GM13977 (cell line): ENCODE data around the gene AGBL1.

ENCODE experiments used
- DNase-seq: peaks from one replicate; pipeline ENCODE4 v3.0.0; 2012; ENCODE audit warnings: low spot score
- in situ Hi-C: fragments of 300-500 bp; cut with MboI; formaldehyde crosslinking; loops from one replicate; pipeline ENCODE4 v1.12.0; 2022; ENCODE audit warnings: low sequenced_read_pairs, low pct_unique_long_range_greater_than_20kb, mixed read lengths, inconsistent platforms; ENCODE audit not compliant: unreplicated experiment
- TF ChIP-seq, protein P1 (sequence below): IDR thresholded peaks from 2 replicates; pipeline ENCODE4 v1.5.1; 2012; ENCODE audit warnings: mild to moderate bottlenecking, control low read depth; ENCODE audit not compliant: insufficient read depth; ENCODE audit errors: extremely low read depth, missing control alignments

AGBL1 gene

DNA sequence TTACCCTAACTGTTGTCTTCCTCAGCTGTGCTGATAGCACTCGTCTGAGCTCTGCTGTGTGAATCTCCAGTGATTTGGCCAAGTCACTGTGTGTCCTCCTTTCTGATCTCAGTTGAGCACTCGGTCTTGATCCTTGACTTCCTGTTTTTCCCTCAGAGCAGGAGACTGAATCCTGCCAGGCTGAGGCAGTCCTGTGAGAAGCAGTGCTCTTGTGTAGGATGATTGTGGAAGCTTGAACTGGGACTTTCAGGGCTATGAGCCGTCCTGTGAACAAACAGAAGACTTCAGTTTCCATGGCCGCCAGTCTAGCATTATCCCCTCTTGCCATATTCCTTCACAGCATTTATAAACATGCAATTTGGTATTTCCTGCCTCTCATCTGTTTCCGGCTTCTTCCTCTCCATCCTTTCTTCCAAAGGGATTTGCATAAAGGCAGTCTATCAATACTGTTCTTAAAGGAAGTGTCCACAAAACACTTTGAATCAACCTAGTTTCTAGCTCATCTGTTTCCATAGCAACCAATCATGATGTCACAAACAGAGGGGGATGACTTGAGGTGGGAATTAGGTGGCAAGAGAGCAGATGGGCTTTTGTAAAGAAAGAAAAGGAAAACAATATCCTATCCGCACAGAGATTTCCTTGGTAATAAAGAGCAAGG is 237.2 kb downstream of the AGBL1 start:
- in situ Hi-C loops: no loop called here
- no peak for DNase-seq
- TF ChIP-seq, protein P1, sequence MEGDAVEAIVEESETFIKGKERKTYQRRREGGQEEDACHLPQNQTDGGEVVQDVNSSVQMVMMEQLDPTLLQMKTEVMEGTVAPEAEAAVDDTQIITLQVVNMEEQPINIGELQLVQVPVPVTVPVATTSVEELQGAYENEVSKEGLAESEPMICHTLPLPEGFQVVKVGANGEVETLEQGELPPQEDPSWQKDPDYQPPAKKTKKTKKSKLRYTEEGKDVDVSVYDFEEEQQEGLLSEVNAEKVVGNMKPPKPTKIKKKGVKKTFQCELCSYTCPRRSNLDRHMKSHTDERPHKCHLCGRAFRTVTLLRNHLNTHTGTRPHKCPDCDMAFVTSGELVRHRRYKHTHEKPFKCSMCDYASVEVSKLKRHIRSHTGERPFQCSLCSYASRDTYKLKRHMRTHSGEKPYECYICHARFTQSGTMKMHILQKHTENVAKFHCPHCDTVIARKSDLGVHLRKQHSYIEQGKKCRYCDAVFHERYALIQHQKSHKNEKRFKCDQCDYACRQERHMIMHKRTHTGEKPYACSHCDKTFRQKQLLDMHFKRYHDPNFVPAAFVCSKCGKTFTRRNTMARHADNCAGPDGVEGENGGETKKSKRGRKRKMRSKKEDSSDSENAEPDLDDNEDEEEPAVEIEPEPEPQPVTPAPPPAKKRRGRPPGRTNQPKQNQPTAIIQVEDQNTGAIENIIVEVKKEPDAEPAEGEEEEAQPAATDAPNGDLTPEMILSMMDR: no peak

DNA sequence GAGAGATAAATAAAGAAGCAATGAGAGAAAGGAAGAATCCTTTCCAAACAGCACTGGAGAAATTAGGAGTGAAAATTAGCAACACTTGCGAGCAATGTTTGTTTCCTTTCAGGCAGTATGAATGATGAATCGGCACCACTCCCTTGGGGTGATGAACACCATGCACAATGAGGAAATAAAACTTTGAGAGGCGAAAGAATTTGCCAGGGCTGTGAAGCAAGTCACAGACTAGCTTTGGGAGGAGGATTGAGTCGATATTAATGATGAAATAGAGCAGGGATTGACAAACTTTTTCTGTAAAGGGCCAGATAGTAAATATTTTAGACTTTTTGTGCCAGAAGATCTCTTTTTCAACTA is 237.7 kb downstream of the AGBL1 start:
- DNase-seq: no peak
- TF ChIP-seq, protein P1: no peak
- in situ Hi-C loops: no loop called here

DNA sequence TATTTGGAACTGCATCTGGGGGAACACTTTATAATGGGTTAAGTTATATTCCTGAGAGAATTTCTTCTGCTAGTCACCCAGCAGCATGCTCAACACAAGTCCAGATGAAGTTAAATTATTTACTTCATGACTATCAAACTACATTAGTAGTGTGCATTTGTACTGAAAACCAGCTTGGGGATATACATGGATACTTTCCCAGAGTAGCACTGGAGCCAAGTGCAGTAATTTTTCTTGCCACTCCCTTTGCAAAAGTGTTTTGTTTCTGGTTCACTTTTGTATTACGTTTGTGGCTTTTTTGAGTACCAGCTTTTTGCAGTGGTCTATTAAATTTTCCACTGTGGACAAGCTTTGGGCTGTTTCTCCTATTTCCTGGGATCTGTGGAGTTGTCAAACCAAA is 243.0 kb downstream of the AGBL1 start:
- in situ Hi-C loops: no loop called here

DNA sequence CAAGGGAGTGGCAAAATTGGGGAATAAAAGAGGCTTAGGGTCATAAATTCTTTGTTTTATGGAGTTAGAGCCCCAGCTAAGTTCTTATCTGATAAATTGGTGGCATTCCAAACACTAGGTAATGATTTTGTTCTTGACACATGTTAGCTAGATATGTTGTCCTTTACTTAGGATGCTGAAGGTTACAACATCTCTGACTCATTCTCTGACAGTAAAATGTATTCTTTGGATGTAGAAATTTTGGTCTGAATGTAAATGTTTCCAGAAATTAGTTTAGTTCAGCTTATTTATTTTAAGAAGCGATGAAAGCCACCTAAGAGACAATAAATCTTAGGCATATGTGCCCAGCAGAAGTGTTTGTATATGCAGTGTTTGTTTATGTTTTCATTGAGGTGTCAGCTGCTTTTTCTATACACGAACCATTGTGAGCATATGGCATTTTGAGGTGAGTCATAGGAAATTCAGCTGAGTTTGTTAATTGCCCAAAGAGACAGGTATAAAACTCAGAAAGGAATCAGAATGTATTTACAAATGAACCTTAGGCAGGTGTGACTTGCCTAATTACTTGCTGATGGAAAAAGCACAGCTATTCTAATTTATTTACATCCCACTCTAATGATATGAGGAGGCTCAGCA is 247.7 kb downstream of the AGBL1 start:
- TF ChIP-seq, protein P1: no peak
- in situ Hi-C loops: no loop called here
- no peak for DNase-seq

More for the DNA sequence above, 243.0 kb downstream of the AGBL1 start:
- TF ChIP-seq, protein P1: no peak
- DNase-seq: no peak

DNA sequence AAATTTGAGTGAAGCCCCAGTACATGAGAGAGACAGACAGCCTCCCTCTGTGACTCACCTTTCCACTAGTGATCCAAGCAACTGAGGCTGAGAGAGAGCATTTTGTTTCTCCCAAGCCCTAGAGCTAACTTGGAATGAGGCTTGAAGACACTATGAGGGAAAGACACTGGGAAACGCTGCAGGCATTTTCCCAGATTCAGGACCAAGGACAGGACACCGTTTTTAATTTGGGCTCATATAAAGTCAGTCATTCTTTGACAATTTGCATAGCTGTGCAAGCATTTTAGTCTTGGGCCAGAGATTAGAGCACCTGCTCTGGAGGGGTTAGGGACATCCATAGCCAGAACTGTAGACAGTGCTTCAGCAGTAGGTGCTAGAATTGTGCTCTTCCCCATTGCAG is 249.0 kb downstream of the AGBL1 start:
- in situ Hi-C loops: no loop called here
- TF ChIP-seq, protein P1: no peak
- no peak for DNase-seq

DNA sequence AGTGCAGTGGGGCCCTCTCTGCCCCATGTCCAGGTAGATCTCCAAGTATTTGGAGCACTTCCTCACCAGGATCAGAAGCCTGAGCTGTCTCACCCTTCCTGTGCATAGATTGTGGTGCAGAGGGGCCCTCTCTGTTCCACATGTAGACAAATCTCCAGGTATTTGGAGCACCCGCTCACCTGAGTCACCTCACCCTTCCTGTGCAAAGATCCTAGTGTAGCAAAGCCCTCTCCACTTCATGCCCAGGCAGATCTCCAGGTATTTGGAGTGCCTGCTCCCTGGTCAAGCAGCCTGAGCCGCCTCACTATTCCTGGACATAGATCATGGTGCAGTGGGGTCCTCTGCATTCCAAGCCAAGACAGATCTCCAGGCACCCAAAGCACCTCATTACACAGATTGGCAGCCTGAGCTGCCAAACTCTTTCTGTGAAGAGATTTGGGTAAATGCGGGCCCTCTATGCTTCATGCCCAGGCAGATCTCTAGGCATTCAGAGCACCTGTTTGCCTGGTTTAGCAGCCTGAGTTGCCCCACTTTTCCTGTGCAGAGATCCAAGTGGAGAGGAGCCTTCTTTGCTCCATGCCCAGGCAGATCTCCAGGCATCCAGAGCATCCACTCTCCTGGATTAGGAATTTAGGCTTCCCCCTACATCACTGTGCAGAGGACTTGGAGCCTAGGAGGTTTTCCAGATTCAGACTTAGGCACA is 249.8 kb downstream of the AGBL1 start:
- in situ Hi-C loops: no loop called here
- no peak for DNase-seq
- TF ChIP-seq, protein P1: no peak
